K562 (cell line): ENCODE data around the gene SLC9C2. TPM values are rescaled to one million over a fixed set of nuclear protein-coding genes. Genes with fewer than 3 reads are reported as not detected.

ENCODE experiments used
- ATAC-seq: fragments of 200-7000 bp; cut with Tn5 transposase; 3 replicates; pipeline ENCODE4 v1.9.1; 2020; ENCODE audit warnings: moderate library complexity
- BruUV-seq: library from RNA; stranded (reverse); fragments of 400-500 nt; replicated peaks from 2 replicates; lab custom pipeline; 2021; lab: Mats Ljungman, UMichigan
- CTCF ChIA-PET: fragments of 300-600 bp; formaldehyde crosslinking; extraction: SDS; loops from one replicate; lab custom pipeline; 2021; ENCODE audit warnings: low intra/inter-chr PET ratio; lab: Yijun Ruan, JAX
- POLR2A ChIA-PET: fragments of 300-600, 350-650 bp; sonication (Branson Sonifier 250); formaldehyde crosslinking; extraction: SDS; loops from one replicate; lab custom pipeline; 2021; ENCODE audit warnings: antibody characterized with exemption, inconsistent platforms; lab: Yijun Ruan, JAX
- DNase-seq, 4 experiments: peaks; one replicate each; pipeline versions ENCODE4 v3.0.0 to v3.0.0-alpha.2; 2011 to 2018; ENCODE audit warnings: low spot score in 3 of 4, mixed read lengths in 3 of 4; ENCODE audit errors: extremely low read depth in 1 of 4
- FAIRE-seq: peaks from 2 replicates; lab custom pipeline; 2011; peaks lifted over from hg19 to GRCh38; lab: Jason Lieb, UNC
- H2AFZ ChIP-seq: 2 replicates; pipeline ENCODE4 v1.6.0; 2011; ENCODE audit warnings: low read depth, low read length, control low read depth, inconsistent platforms
- H3K27ac ChIP-seq: fragments of 200-600 bp; 3 replicates; pipeline ENCODE4 v1.8.0; 2011; ENCODE audit warnings: low read depth, mild to moderate bottlenecking, control low read depth, inconsistent platforms, low read length, moderate library complexity, mixed read lengths; ENCODE audit errors: extremely low read depth
- H3K27me3 ChIP-seq, 2 experiments: fragments of 300-600 bp in 1 of 2; 2 replicates in 1 of 2; 3 replicates in 1 of 2; pipeline versions ENCODE4 v1.6.0 to v1.8.0; 2011; ENCODE audit warnings: inconsistent platforms in 2 of 2, low read length in 2 of 2, mild to moderate bottlenecking in 1 of 2, mixed read lengths in 1 of 2, moderate library complexity in 1 of 2; ENCODE audit not compliant: control insufficient read depth in 2 of 2, insufficient read depth in 2 of 2
- H3K36me3 ChIP-seq: fragments of 300-600 bp; 3 replicates; pipeline ENCODE4 v1.8.0; 2011; ENCODE audit warnings: mild to moderate bottlenecking, low read length, inconsistent platforms; ENCODE audit not compliant: control insufficient read depth, insufficient read depth
- H3K4me1 ChIP-seq, 2 experiments: fragments of 200-600 bp in 1 of 2; replicated peaks in 1 of 2; 2 replicates in 1 of 2; 3 replicates in 1 of 2; pipeline versions ENCODE4 v1.5.1 to v1.8.0; 2011; ENCODE audit warnings: inconsistent platforms in 2 of 2, low read length in 2 of 2, mild to moderate bottlenecking in 1 of 2, mixed read lengths in 1 of 2, moderate library complexity in 1 of 2; ENCODE audit not compliant: control insufficient read depth in 2 of 2, insufficient read depth in 2 of 2
- H3K4me2 ChIP-seq: 2 replicates; pipeline ENCODE4 v1.6.1; 2011; ENCODE audit warnings: low read length, control low read depth, inconsistent platforms, mixed read lengths; ENCODE audit not compliant: insufficient read depth
- H3K4me3 ChIP-seq: fragments of 200-600 bp; sonication (generic), shearing (Covaris generic); 2 replicates; pipeline ENCODE4 v1.5.1; 2016; ENCODE audit warnings: control low read depth, inconsistent platforms
- H3K79me2 ChIP-seq: fragments of 200-600 bp; 3 replicates; pipeline ENCODE4 v1.8.0; 2011; ENCODE audit warnings: low read length, inconsistent platforms; ENCODE audit not compliant: control insufficient read depth, insufficient read depth
- H3K9ac ChIP-seq, 2 experiments: 2 replicates each; pipeline versions ENCODE4 v1.6.0 to v1.6.1; 2011; ENCODE audit warnings: low read depth in 2 of 2, low read length in 2 of 2, control low read depth in 1 of 2, inconsistent platforms in 1 of 2, mild to moderate bottlenecking in 1 of 2, mixed read lengths in 1 of 2; ENCODE audit not compliant: insufficient read depth in 1 of 2
- H3K9me1 ChIP-seq: one replicate; pipeline ENCODE4 v1.6.0; 2011; ENCODE audit warnings: inconsistent platforms, mild to moderate bottlenecking, low read length, moderate library complexity; ENCODE audit not compliant: control insufficient read depth, insufficient read depth
- H3K9me3 ChIP-seq: replicated peaks from 2 replicates; pipeline ENCODE4 v1.5.1; 2011; ENCODE audit warnings: low read depth, low read length, inconsistent platforms; ENCODE audit not compliant: control insufficient read depth, insufficient read depth
- H4K20me1 ChIP-seq: replicated peaks from 2 replicates; pipeline ENCODE4 v1.6.1; 2011; ENCODE audit warnings: low read length, inconsistent platforms, mixed read lengths; ENCODE audit not compliant: control insufficient read depth, insufficient read depth
- ARID3B ChIP-seq: fragments of 250-450 bp; sonication (Bioruptor Pico); IDR thresholded peaks from 2 replicates; pipeline ENCODE4 v1.4.0; 2020; ENCODE audit warnings: borderline replicate concordance
- ATF2 ChIP-seq: sonication (generic); formaldehyde crosslinking; IDR thresholded peaks from 2 replicates; pipeline ENCODE4 v1.8.1; 2022; ENCODE audit warnings: missing genetic modification reagents
- CEBPB ChIP-seq: fragments of 450-650 bp; IDR thresholded peaks from 2 replicates; pipeline ENCODE4 v1.6.1; 2016; ENCODE audit warnings: missing genetic modification characterization, missing compliant biosample characterization
- E2F6 ChIP-seq, 2 experiments: IDR thresholded peaks; 2 replicates each; pipeline ENCODE4 v1.6.1; 2011; ENCODE audit warnings: borderline replicate concordance in 1 of 2, control low read depth in 1 of 2, low read depth in 1 of 2, low read length in 1 of 2, mild to moderate bottlenecking in 1 of 2, mixed read lengths in 1 of 2, moderate library complexity in 1 of 2; ENCODE audit not compliant: insufficient read depth in 1 of 2, insufficient read length in 1 of 2, poor library complexity in 1 of 2, severe bottlenecking in 1 of 2; ENCODE audit errors: extremely low read depth in 1 of 2
- KDM2B ChIP-seq: fragments of 250-450 bp; sonication (Bioruptor Pico); IDR thresholded peaks from 2 replicates; pipeline ENCODE4 v1.8.0; 2021; ENCODE audit warnings: mild to moderate bottlenecking, moderate library complexity
- MYBL2 ChIP-seq, 2 experiments: fragments of 450-650 bp in 1 of 2; sonication (generic) in 1 of 2; formaldehyde crosslinking in 1 of 2; IDR thresholded peaks; 2 replicates each; pipeline versions ENCODE4 v1.6.1 to v1.8.1; 2017 to 2022; ENCODE audit warnings: borderline replicate concordance in 1 of 2, inconsistent platforms in 1 of 2, low read depth in 1 of 2, mild to moderate bottlenecking in 1 of 2, missing genetic modification reagents in 1 of 2, moderate library complexity in 1 of 2
- NCOA4 ChIP-seq: fragments of 450-650 bp; IDR thresholded peaks from 2 replicates; pipeline ENCODE4 v1.6.1; 2018; ENCODE audit warnings: mild to moderate bottlenecking; ENCODE audit not compliant: partially characterized antibody
- NFXL1 ChIP-seq: fragments of 450-650 bp; formaldehyde crosslinking; IDR thresholded peaks from 2 replicates; pipeline ENCODE4 v1.4.0; 2021; ENCODE audit warnings: mild to moderate bottlenecking
- RCOR1 ChIP-seq, 2 experiments: IDR thresholded peaks; 2 replicates each; pipeline ENCODE4 v1.6.1; 2012; ENCODE audit warnings: low read depth in 2 of 2, low read length in 2 of 2, borderline replicate concordance in 1 of 2, improper control_type of control experiment in 1 of 2
- SMARCC2 ChIP-seq: fragments of 450-650 bp; IDR thresholded peaks from 2 replicates; pipeline ENCODE4 v1.6.1; 2017; ENCODE audit warnings: antibody characterized with exemption, moderate library complexity, mild to moderate bottlenecking, low read depth
- SNAPC5 ChIP-seq: fragments of 250-450 bp; sonication (Bioruptor Pico); IDR thresholded peaks from 2 replicates; pipeline ENCODE4 v1.8.0; 2021; ENCODE audit warnings: moderate library complexity, mild to moderate bottlenecking, inconsistent platforms
- THAP7 ChIP-seq: fragments of 250-450 bp; sonication (Bioruptor Pico); IDR thresholded peaks from 2 replicates; pipeline ENCODE4 v1.5.0; 2021
- THRA ChIP-seq: fragments of 450-650 bp; IDR thresholded peaks from 2 replicates; pipeline ENCODE4 v1.6.1; 2017; ENCODE audit warnings: mild to moderate bottlenecking, moderate library complexity
- ZNF184 ChIP-seq: sonication (generic); formaldehyde crosslinking; IDR thresholded peaks from 2 replicates; pipeline ENCODE4 v1.5.0; 2020; ENCODE audit warnings: missing genetic modification reagents
- WGBS: fragments of 100-300 bp; shearing (Covaris generic); methylation state at CpG from one replicate; pipeline ENCODE4 v1.1.6; 2016; ENCODE audit warnings: low coverage, mixed read lengths; ENCODE audit not compliant: insufficient coverage; ENCODE audit errors: missing lambda C conversion rate; 5-methylcytosine and 5-hydroxymethylcytosine counted together
- in situ Hi-C: fragments of 300-500 bp; cut with MboI; formaldehyde crosslinking; loops from 4 replicates; pipeline ENCODE4 v1.15.0; 2018; ENCODE audit warnings: inconsistent platforms, mixed read lengths
- intact Hi-C: fragments of 100-400 bp; cut with micrococcal nuclease; formaldehyde crosslinking; loops from 2 replicates; pipeline ENCODE4 v1.14.2; 2022
- polyA plus RNA-seq, 8 experiments: library from polyadenylated mRNA; depleted of rRNA in 4 of 8; stranded (reverse) in 5 of 8; unstranded in 3 of 8; fragments of >200 nt; fragmentation: Nextera tagmentation in 2 of 8; fragmentation: Illumina TruSeq in 1 of 8; extraction: Ambion mirVana in 2 of 8; extraction: Trizol in 1 of 8; gene quantifications; 2 replicates each; pipeline versions ENCODE4 v1.2.1 to v1.2.3, GENCODE V29; 2011 to 2014; ENCODE audit warnings: inconsistent platforms in 1 of 8, missing spikeins in 1 of 8
- total RNA-seq, 7 experiments: library from RNA; depleted of rRNA in 6 of 7; stranded (reverse); fragments of >200 nt in 6 of 7; fragmentation: Illumina TruSeq in 2 of 7; extraction: Trizol in 2 of 7; gene quantifications; 2 replicates each; pipeline versions ENCODE4 v1.2.1 to v1.2.3, GENCODE V29; 2011 to 2021; ENCODE audit warnings: low replicate concordance in 1 of 7

The SLC9C2 gene
- total and polyA plus RNA-seq, 9 of the 15 experiments (the other 6 are each of a cell fraction or from before 2014, with no cell fraction given), result 0.11 to 0.22 (median 0.15) TPM; not detected in 5

GRCh38 chr1:173454966-173455524 lies 147.8 kb downstream of the SLC9C2 start:
- Histone ChIP-seq H3K4me1 (no peaks in the 10 kb centered on the region), H3K27me3 (no peaks in the 10 kb centered on the region), H3K4me2 (no peak overlapping the region), H2AFZ (no peak overlapping the region), H3K4me3 (no peak overlapping the region), H3K79me2 (no peaks in the 10 kb centered on the region), H3K27ac (no peak overlapping the region), H3K9me3 (no peaks in the 10 kb centered on the region), H3K9ac (no peak overlapping the region), H3K9me1 (no peaks in the 10 kb centered on the region), H4K20me1 (no peaks in the 10 kb centered on the region), H3K36me3 (peaks cover 5% of the 10 kb centered on the region; the same call in 2 of the 3 replicates)
- in situ Hi-C loops (no loop called here), intact Hi-C loops (no loop called here)
- 67% methylated on average over 4 of the region's 4 CpGs for WGBS
- ChIA-PET CTCF (no interaction called here), POLR2A (interaction anchor here (0.6 kb wide), 1 partner anchor 397 kb away, joined by 4 read pairs; no protein-coding TSS in a partner anchor)
- TF ChIP-seq SMARCC2 (no peak), MYBL2 (IDR thresholded peaks at IDR 0.05; ENCODE audit: low read depth) (no peak), MYBL2 (CRISPR knock-in tag; IDR thresholded peaks at IDR 0.05; ENCODE audit: borderline replicate concordance) (no peak), ARID3B (no peak), THRA (no peak), NFXL1 (CRISPR knock-in tag) (no peak), SNAPC5 (CRISPR knock-in tag) (no peak), RCOR1 (IDR thresholded peaks at IDR 0.05; ENCODE audit: borderline replicate concordance in 1 of 2, low read depth in 2 of 2, low read length in 2 of 2) (no peak), NCOA4 (no peak), CEBPB (tag) (no peak), ATF2 (CRISPR knock-in tag) (no peak), KDM2B (CRISPR knock-in tag) (no peak), E2F6 (IDR thresholded peaks at IDR 0.05; ENCODE audit: borderline replicate concordance in 1 of 2, extremely low read depth in 1 of 2, insufficient read depth in 1 of 2, insufficient read length in 1 of 2, low read depth in 1 of 2, low read length in 1 of 2, poor library complexity in 1 of 2, severe bottlenecking in 1 of 2) (no peak), THAP7 (CRISPR knock-in tag) (no peak), ZNF184 (CRISPR knock-in tag) (no peak)
- ATAC-seq (no peak), DNase-seq (no peak), FAIRE-seq (no peak)
- no TSS peak for BruUV-seq
